GM18505 (cell line): ENCODE measurements around the gene LTB.
"Not testable (repeated sequence)": the region's sequence is repeated elsewhere in the genome, so short reads cannot be mapped to it uniquely, and the experiment has no call there.

ENCODE experiments used
- ATAC-seq: cut with Tn5 transposase; IDR thresholded peaks from one replicate; pipeline ENCODE4 v1.9.1; 2021; ENCODE audit not compliant: unreplicated experiment
- POLR2A ChIP-seq: IDR thresholded peaks from 4 replicates; pipeline ENCODE4 v1.6.1; 2011; ENCODE audit warnings: borderline replicate concordance; ENCODE audit not compliant: insufficient read depth, insufficient read length; ENCODE audit errors: extremely low read depth

LTB gene

GRCh38 chr6:31558631-31559500 lies 23.4 kb downstream of the LTB start:
- no peak for ATAC-seq

GRCh38 chr6:31558318-31558625 lies 24.0 kb downstream of the LTB start:
- ATAC-seq, result no peak
- no peak for TF ChIP-seq POLR2A

More at GRCh38 chr6:31558631-31559500, 23.4 kb downstream of the LTB start:
- peak; percentile 67 for TF ChIP-seq POLR2A

GRCh38 chr6:31557443-31558317 lies 24.5 kb downstream of the LTB start:
- ATAC-seq, result no peak
- TF ChIP-seq POLR2A, result no peak

GRCh38 chr6:31556307-31556706 lies 25.9 kb downstream of the LTB start:
- no peak for TF ChIP-seq POLR2A
- no peak for ATAC-seq

GRCh38 chr6:31551371-31551770 lies 30.9 kb downstream of the LTB start:
- ATAC-seq, result not testable (repeated sequence)

GRCh38 chr6:31548544-31548873 lies 33.7 kb downstream of the LTB start:
- ATAC-seq, result no peak
- no peak for TF ChIP-seq POLR2A

GRCh38 chr6:31547727-31548543 lies 34.3 kb downstream of the LTB start:
- ATAC-seq, result no peak
- peak; percentile 22 for TF ChIP-seq POLR2A

- peak; percentile 64 for TF ChIP-seq POLR2A
- ATAC-seq, result peak; percentile 59
Measured at GRCh38 chr6:31546958-31547726, 35.1 kb downstream of the LTB start, which contains the start of gene NFKBIL1. TSS of gene NFKBIL1 (plus strand) at chr6:31547608. CDS start at chr6:31547695, 87 bp downstream.

GRCh38 chr6:31546339-31546957 lies 35.8 kb downstream of the LTB start, which contains the start of gene ATP6V1G2:
TSS of gene ATP6V1G2 (minus strand) at chr6:31546608. CDS start at chr6:31546559, 49 bp downstream.
- peak; percentile 52 for ATAC-seq
- no peak for TF ChIP-seq POLR2A

GRCh38 chr6:31545291-31545690 lies 36.9 kb downstream of the LTB start:
- no peak for TF ChIP-seq POLR2A
- ATAC-seq, result no peak

- no peak for ATAC-seq
- TF ChIP-seq POLR2A, result no peak
Measured at GRCh38 chr6:31544676-31545075, 37.5 kb downstream of the LTB start.

- no peak for TF ChIP-seq POLR2A
- no peak for ATAC-seq
Measured at GRCh38 chr6:31543639-31544038, 38.6 kb downstream of the LTB start.
